Measurements from ENCODE around the gene SLC30A1.
"Not testable (repeated sequence)": the region's sequence is repeated elsewhere in the genome, so short reads cannot be mapped to it uniquely, and the experiment has no call there.

The SLC30A1 gene

DNA sequence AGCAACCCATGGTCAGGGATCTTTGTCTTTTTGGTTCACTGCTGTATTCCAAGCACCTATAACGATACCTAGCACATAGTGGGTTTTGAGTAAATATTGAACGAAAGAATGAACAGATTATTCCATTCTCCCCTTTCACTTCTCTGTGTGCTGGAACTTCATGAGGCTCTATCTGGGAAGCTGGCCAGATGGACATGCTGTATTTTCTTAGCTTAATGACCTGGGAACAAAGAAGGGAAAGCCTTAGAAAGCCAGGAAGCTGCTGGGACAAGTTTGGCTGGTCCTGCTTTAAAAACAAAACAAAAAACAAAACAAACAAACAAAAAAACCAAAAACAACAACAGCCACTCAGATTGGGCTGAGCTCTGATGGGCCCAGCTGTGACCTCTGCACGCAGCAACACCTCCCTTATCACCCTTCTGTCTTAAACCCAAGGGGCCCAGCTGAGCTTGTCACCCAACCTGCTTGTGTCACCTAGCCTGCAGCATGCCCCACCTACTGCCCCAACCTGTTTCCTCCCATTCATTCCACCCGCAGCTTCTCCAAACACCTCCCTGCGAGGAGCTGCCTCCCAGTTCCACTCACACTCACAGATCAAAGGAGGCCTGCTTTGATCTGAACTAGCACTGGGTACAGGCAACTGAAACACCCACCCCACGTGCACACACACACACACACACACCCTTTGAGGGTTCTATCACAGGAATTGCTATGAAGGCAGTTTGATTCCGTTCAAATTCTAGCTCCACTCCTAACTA, 37.1 kb downstream of the SLC30A1 start:
- DNase-seq, result no peak

DNA sequence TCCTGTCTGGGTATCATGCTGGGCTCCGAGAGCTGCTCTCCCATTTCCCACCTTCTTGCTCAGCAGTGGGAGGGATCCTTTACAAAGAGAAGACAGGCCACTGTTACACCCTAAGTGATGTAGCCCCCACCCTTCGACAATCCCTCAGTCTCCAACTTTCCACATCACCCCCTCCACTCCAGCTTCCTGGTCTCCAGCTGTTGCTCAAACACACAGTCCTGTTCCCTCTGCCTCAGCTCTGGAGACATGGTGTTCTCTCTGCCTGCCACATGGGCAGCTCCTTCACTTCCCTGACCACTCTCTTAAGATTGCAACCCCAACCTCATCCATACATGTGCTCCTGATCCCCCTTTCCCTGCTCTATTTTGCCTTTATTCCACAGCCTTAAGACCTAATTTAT, 37.7 kb downstream of the SLC30A1 start:
- no peak for DNase-seq

DNA sequence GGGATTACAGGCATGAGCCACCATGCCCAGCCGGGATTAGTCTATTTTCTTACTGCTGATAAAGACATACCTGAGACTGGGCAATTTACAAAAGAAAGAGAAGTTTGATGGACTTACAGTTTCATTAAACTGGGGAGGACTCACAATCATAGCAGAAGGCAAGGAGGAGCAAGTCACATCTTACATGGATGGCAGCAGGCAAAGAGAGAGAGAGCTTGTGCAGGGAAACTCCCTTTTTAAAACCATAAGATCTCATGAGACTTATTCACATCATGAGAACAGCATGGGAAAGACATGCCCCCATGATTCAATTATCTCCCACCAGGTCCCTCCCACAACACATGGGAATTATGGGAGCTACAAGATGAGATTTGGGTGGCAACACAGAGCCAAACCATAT, 38.1 kb downstream of the SLC30A1 start:
- not testable (repeated sequence) for DNase-seq

DNA sequence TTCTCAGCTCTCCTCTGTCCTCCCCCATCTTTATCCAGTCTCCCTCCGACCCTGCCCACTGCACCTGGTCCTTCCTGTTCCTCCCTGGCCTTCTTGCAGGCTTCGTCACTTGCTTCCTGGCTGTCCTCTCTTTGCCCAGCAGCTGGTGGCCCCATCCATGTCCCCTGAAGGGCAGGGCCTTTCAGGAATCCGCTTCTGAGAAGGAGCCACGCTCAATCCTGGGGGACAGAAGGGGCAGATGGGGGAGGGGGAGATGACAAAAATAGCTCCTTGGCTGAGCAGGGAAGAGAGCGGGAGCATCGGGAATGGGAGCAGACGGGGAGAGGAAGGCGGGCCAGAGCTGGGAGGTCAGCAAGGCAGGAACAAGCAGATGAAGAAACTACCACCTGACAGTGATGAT, 40.7 kb downstream of the SLC30A1 start:
- DNase-seq, result no peak

DNA sequence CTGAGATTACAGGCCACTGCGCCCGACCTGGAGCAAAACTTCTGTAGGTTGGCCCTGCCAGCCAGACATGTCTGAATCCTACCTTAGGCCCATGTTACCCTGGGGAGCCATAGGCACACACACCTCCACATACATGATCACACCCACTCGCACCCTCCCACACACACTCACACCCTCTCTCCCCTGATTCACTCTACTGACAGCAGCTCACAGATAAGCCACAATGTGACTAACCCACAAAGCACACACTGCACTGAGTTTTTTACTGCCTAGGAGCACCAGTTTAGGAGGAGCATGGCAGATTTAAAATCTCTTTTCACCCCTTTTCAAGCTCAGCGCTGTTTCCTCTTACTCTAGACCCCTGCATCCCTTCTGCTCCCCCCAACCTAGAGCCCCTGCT, 41.7 kb downstream of the SLC30A1 start:
- peak; percentile 8 for DNase-seq

DNA sequence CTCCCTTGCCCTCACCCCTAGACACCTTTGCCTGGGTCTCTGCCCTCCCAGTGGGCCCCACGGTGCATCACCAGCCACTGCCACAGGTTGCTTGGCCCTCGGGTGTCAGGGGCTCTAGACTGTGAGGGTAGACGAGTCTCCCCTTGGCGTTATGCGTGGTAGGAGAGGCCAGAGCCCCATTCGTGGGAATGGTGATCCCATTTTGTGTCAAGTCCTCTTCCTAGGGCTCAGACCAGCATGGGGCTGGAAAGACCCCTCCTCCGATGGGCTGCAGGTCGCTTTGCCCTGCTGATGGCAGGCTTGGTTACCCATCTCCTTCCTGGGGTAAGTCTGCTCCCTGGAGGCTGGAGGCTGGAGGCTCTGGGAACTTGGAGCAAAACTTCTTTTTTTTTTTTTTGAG, 42.4 kb downstream of the SLC30A1 start:
- no peak for DNase-seq

DNA sequence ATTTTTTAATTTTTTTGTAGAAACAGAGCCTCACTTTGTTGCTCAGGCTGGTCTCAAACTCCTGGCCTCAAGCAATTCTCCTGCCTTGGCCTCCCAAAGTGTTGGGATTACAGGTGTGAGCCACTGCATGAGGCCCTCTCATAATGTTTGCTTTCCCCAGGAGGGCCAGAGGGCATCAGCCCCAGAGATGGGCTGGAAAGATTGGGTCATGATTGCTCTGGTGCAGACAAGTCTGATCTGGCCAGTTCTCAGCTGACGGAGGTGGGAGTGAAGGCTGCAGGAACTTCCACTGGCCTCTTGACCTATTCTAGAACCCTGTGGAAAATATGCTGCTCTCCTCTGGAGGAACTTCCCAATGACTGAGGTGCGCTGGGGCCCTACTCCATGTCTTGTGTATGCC, 43.6 kb downstream of the SLC30A1 start:
- DNase-seq, result no peak

DNA sequence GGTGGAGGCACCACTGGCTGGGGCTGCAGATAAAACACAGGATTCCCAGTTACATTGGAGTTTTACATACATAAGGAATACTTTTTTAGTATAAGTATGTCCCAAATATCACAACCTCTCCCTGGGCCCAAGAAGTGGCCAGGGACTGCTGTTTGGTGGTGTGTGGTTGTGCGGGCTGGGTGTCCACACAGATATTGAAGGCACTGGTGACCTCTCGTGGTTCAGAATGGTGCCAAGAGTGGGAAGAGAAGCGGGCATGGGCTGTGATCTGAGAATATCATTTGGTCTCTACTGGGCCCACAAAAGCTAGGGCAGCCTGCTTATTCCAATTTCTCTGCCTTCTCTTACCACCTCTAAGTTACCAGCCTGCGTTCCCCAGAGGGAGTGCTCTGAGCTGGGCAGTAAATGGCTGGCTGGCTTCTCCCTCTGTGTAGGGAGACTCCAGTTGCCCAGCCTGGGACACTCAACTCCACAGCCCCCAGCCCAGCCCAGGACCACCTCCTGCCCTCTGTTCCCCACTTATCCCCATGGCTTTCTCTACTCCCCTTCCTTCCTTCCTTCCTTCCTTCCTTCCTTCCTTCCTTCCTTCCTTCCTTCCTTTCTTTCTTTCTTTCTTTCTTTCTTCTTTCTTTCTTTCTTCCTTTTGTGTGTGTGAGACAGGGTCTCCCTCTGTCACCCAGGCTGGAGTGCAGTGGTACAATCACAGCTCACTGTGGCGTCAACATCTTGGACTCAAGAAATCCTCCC, 44.2 kb downstream of the SLC30A1 start:
- DNase-seq, result no peak

DNA sequence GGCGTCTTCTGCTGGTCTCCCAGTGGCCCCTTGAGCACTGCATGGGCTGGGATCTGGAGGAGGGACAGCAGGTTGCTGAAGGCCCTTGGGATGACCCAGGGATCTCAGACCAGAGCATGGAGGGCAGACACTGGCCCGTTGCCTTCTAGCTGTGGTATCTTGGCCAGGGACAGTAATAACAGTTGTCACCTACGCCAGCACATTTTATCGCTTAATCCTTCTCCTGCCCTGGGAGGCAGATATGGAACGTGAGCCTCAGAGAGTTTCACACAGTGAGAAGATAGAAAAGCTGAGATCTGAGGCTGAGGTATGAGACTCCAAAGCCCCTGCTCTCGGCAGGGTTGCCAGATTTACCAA, 46.9 kb downstream of the SLC30A1 start:
- DNase-seq, result no peak

DNA sequence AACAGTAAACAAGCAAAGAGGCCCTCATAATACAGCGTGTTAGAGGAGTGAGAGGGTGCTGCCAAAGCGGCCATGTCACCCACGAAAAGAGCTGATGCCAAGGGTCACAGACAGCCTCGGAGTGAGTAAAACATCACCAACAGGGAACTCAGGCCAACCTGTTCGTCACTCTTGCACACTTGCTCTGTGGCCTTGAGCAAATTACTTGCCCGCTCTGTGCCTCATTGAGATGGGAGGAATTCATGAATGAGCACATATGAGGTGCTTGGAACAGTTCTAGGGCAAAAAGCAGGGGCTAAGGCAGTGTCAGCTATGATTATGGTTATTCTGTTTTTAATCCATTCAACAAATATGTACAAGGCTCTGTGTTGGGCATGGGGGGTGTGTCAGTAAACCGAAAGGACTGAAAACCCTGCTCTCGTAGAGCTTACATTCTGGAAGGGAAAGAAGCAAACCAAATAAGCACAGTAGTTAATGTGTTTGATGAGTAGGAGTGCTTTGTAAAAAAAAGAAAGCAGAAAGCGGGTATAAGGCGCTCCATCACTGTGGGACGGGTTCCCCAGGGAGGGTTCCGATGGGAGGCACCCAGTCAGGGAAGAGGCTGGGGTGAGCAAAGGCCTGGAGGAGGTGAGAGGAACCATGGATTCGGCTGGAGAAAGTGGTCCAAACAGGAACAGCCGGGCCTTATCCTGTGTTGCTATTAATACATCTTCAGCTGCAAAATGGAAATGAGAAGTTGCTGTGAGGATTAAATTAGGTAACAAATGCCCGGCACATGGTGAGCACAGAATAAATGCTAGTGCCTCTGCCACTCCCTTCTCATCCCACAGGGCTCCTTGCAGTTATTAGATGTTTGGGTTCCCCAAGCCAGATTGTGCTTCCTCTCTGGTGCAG, 47.5 kb downstream of the SLC30A1 start:
- no peak for DNase-seq

DNA sequence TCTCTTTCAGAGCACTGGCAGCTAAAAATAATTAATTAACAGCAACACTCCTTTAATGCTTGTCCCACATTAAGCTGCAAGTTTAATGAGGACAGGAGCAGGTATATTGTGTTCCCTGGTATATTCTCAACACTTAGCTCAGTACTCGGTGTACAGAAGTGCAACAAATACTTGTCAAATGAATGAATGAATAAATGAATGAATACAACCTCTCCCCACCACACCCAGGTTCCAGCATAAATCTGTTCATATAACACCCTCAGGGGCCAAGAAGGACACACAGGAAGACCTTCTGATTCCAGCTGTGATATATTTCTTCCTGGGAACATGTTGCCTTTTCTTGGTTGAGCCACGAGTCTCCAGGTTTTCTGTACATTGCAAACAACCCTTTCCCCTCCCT, 48.9 kb downstream of the SLC30A1 start:
- no peak for DNase-seq

DNA sequence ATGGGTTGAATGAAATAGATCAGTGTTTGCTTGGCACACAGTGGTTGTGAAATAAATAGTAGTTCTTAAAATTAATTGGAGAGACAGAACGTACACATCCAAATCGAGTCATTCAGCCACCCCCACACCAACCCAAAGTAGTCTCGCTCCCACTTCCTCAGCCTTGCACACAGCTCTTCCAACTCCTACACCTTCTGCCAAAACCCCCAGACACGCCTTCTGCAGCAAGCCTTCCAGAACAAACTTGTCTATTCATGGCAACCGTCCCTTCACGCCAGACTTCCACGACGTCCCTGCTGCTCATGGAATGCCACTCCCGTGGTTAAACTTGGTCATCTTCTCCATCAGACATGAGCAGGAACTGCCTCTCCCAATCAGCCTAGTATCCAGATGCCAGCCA, 49.5 kb downstream of the SLC30A1 start:
- DNase-seq, result no peak

DNA sequence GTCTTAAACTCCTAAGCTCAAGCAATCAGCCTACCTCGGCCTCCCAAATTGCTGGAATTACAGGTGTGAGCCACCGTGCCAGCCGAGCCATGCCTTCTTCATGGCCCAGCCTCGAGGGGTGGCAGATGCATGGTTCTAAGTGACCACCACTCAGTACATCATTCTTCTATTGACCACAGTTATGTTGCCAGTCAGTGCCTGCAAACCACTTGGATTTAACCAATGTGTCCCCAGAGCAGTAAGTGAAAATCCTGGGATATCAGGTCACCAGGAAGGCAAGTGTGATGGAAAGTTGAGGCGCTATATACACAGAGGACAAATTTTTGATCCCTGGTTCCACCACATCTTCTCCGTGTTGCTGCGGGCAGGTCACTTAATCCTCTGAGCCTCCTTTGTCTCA, 50.0 kb downstream of the SLC30A1 start:
- DNase-seq, result no peak

DNA sequence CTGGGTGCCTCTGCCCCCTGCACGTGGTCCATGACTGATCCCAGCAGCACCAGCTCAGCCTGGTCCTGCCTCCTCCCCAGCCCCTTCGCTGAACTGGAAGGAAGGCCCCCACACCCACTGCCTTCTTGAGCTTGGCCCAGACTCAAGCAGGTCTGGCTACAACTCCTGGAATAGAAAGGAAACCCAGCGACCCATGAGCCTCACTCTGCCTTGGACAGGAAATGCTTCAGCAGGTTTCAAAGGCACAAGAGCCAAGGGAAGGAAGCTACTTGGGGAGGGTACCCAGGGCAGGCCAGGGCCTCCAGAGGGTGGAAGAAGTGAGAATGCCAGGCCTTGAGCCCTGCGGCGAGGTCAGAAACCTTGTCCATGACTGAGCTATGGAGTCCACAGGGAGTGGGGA, 51.1 kb downstream of the SLC30A1 start:
- no peak for DNase-seq

DNA sequence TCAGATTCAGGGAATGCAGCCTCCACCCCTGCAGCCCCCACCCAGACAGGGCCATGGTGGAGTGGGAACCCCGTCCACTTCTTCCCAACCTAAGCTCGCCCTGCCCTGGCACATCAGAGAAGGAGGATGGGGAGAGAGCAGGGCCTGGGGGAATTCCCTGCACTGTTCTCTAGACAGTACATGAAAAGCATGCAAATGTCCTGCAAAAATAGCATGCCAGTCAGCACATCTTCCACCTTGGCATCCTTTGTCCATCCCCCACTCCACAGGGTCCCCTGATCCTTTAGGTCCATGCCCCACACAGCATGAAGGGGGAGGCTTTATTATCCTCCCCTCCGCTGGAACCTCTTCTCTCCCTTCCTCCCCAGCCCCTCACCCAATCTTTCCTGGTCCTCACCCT, 52.0 kb downstream of the SLC30A1 start:
- no peak for DNase-seq

DNA sequence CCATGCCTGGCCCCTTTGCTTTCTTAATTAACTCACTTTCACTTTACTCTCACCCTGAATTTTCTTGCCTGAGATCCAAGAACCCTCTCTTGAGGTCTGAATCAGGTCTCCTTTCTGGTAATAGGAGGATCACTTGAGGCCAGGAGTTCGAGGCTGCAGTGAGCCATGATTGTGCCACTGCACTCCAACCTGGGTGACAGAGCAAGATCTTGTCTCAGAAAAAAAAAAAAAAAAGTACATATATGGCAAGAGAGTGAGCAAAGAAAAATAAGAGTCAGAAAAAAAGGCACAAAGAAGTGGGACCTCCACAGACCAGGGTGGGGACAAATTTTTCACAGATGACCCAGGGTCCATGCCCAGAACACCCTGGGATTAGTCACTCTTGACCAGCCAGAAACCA, 52.9 kb downstream of the SLC30A1 start:
- no peak for DNase-seq

DNA sequence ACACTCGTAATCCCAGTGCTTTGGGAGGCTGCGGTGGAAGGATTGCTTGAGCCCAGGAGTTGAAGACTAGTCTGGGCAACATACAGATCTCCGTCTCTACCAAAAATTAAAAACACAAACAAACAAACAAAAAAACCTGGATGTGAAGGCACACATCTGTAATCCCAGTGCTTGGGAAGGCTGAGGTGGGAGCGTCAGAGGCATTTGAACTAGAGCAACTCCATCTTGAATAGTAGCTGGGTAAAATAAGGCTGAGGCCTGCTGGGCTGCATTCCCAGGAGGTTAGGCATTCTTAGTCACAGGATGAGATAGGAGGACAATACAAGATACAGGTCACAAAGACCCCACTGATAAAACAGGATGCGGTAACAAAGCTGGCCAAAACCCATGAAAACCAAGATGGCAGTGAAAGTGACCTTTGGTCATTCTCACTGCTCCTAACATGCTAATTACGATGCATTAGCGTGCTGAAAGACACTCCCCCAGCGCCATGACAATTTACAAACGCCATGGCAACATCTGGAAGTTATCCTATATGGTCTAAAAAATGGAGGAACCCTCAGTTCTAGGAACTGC, 53.8 kb downstream of the SLC30A1 start:
- DNase-seq, result no peak

DNA sequence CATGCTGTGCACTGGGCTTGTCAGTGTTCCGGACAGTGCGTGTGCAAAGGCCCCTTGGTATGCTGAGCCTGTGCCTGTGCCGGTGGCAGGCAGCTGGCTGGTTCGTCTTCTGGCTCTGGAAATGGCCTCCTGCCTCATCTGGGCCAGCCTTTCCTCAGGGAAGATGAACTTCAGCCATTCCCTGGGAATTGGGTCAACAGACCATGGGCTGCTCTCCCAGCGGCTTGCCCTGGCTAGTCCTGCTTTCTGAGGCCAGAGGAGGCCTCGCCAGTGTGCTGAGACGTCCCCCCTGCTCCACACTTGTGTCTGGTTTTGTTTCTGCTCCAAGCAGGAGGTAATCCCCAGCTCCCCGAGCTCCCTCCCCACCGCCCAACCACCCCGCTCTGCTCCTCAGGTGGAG, 54.4 kb downstream of the SLC30A1 start:
- no peak for DNase-seq

DNA sequence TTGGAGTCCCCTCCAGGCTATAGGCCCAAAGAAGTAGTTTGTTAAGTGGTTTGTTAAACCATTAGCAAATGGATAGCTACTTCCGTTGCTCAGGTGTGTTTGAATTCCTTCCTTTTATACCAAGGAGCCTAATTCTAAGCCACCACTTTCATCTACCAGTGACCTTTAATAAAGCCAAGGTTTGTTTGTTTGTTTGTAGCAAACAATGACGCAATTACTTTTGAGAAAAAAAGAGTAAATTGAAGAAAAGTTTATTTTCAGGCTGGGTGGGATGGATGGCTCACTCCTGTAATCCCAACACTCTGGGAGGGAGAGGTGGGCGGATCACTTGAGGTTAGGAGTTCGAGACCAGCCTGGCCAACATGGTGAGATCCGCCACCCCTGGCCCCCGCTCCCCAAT, 56.2 kb downstream of the SLC30A1 start:
- DNase-seq, result no peak

Data from kidney glomerular epithelial cell (primary cell).